ENCODE data around the gene STK32C. TPM values are rescaled to one million over a fixed set of nuclear protein-coding genes. Genes with fewer than 3 reads are reported as not detected.

The STK32C gene
- total RNA-seq, 2 donors from 2014 or later: 8.4 to 9.9 TPM

GRCh38 chr10:132212816-132213215 is 94.9 kb downstream of the STK32C start:
- TF ChIP-seq CTCF (conservative IDR thresholded peaks at IDR 0.05): no peak
- peaks cover 46% of the 10 kb centered on the region for H3K9me3 Mint-ChIP-seq
- no peak overlapping the region for H3K4me3 Mint-ChIP-seq
- H3K9ac ChIP-seq (ENCODE audit: extremely low read depth, low read length, poor library complexity, severe bottlenecking): no peak overlapping the region
- 88 to 92% methylated on average over 9 of the region's 9 CpGs for WGBS, 2 experiments (ENCODE audit: insufficient coverage in 1 of 2, insufficient read length in 1 of 2)
- H3K27me3 Mint-ChIP-seq (ENCODE audit: insufficient read depth): peaks cover 5% of the 10 kb centered on the region
- peaks cover 9% of the 10 kb centered on the region for H3K36me3 Mint-ChIP-seq (ENCODE audit: low read depth)
- H3K4me3 ChIP-seq (ENCODE audit: low read length): no peak overlapping the region
- H3K4me1 ChIP-seq (ENCODE audit: control insufficient read depth, insufficient read depth, low read length): no peaks in the 10 kb centered on the region
- no peaks in the 10 kb centered on the region for H3K36me3 ChIP-seq (ENCODE audit: control insufficient read depth, insufficient read depth, low read length)
- H3K27ac Mint-ChIP-seq: no peak overlapping the region
- peaks cover 16% of the 10 kb centered on the region for H3K9me3 ChIP-seq (ENCODE audit: control insufficient read depth, low read length)
- no peaks in the 10 kb centered on the region for H3K4me1 Mint-ChIP-seq
- H3K27ac ChIP-seq (ENCODE audit: low read depth, low read length): no peak overlapping the region
- DNase-seq: no peak
- H3K27me3 ChIP-seq (ENCODE audit: control insufficient read depth, insufficient read depth, low read length, poor library complexity, severe bottlenecking): no peaks in the 10 kb centered on the region

GRCh38 chr10:132211246-132211645 is 96.5 kb downstream of the STK32C start:
- H3K27me3 Mint-ChIP-seq (ENCODE audit: insufficient read depth): peaks cover 5% of the 10 kb centered on the region
- H3K4me3 Mint-ChIP-seq: no peak overlapping the region
- no peaks in the 10 kb centered on the region for H3K36me3 ChIP-seq (ENCODE audit: control insufficient read depth, insufficient read depth, low read length)
- WGBS, 2 experiments (ENCODE audit: insufficient coverage in 1 of 2, insufficient read length in 1 of 2): 90 to 92% methylated on average over 5 to 14 of the region's 14 CpGs
- peaks cover 4% of the 10 kb centered on the region for H3K36me3 Mint-ChIP-seq (ENCODE audit: low read depth)
- TF ChIP-seq CTCF (conservative IDR thresholded peaks at IDR 0.05): no peak
- no peaks in the 10 kb centered on the region for H3K4me1 ChIP-seq (ENCODE audit: control insufficient read depth, insufficient read depth, low read length)
- H3K4me1 Mint-ChIP-seq: no peaks in the 10 kb centered on the region
- peaks cover 6% of the 10 kb centered on the region for H3K9me3 ChIP-seq (ENCODE audit: control insufficient read depth, low read length)
- DNase-seq: no peak
- H3K9ac ChIP-seq (ENCODE audit: extremely low read depth, low read length, poor library complexity, severe bottlenecking): no peak overlapping the region
- no peak overlapping the region for H3K27ac ChIP-seq (ENCODE audit: low read depth, low read length)
- H3K9me3 Mint-ChIP-seq: peaks cover 30% of the 10 kb centered on the region
- no peak overlapping the region for H3K4me3 ChIP-seq (ENCODE audit: low read length)
- no peak overlapping the region for H3K27ac Mint-ChIP-seq
- H3K27me3 ChIP-seq (ENCODE audit: control insufficient read depth, insufficient read depth, low read length, poor library complexity, severe bottlenecking): no peaks in the 10 kb centered on the region

- H3K36me3 Mint-ChIP-seq (ENCODE audit: low read depth): peaks cover 4% of the 10 kb centered on the region
- WGBS, 2 experiments (ENCODE audit: insufficient coverage in 1 of 2, insufficient read length in 1 of 2): 82 to 90% methylated on average over 6 to 14 of the region's 14 CpGs
- Histone ChIP-seq H3K4me3 (ENCODE audit: low read length) (no peak overlapping the region), H3K27ac (ENCODE audit: low read depth, low read length) (no peak overlapping the region), H3K36me3 (ENCODE audit: control insufficient read depth, insufficient read depth, low read length) (no peaks in the 10 kb centered on the region), H3K9me3 (ENCODE audit: control insufficient read depth, low read length) (peaks cover 4% of the 10 kb centered on the region), H3K27me3 (ENCODE audit: control insufficient read depth, insufficient read depth, low read length, poor library complexity, severe bottlenecking) (no peaks in the 10 kb centered on the region), H3K9ac (ENCODE audit: extremely low read depth, low read length, poor library complexity, severe bottlenecking) (no peak overlapping the region), H3K4me1 (ENCODE audit: control insufficient read depth, insufficient read depth, low read length) (no peaks in the 10 kb centered on the region)
- H3K4me3 Mint-ChIP-seq: no peak overlapping the region
- H3K4me1 Mint-ChIP-seq: no peaks in the 10 kb centered on the region
- H3K9me3 Mint-ChIP-seq: peaks cover 25% of the 10 kb centered on the region
- TF ChIP-seq CTCF (conservative IDR thresholded peaks at IDR 0.05): no peak
- H3K27me3 Mint-ChIP-seq (ENCODE audit: insufficient read depth): peaks cover 5% of the 10 kb centered on the region
- H3K27ac Mint-ChIP-seq: no peak overlapping the region
- no peak for DNase-seq
These were observed 97.0 kb downstream of the STK32C start for GRCh38 chr10:132210766-132211165.

All from endodermal cell (in vitro differentiated cells).